CD14-positive monocyte (primary cell): ENCODE results near the gene EGFL8. TPM values are rescaled to one million over a fixed set of nuclear protein-coding genes. Genes with fewer than 3 reads are reported as not detected.

ENCODE experiments used
- DNase-seq, 3 donors: peaks; one replicate each; pipeline ENCODE4 v3.0.0-alpha.2; 2011 to 2022
- H2AFZ ChIP-seq: 2 replicates; pipeline ENCODE4 v1.6.0; 2012; ENCODE audit warnings: mild to moderate bottlenecking, low read depth, low read length, inconsistent platforms; ENCODE audit not compliant: insufficient read depth, poor library complexity, severe bottlenecking
- H3K27ac ChIP-seq, 2 donors: 1 replicate in 1 of 2; 2 replicates in 1 of 2; pipeline ENCODE4 v1.5.1; 2012 to 2013; ENCODE audit warnings: low read length in 2 of 2, control low read depth in 1 of 2, inconsistent platforms in 1 of 2, low read depth in 1 of 2, mild to moderate bottlenecking in 1 of 2
- H3K27me3 ChIP-seq, 2 donors: one replicate each; pipeline versions ENCODE4 v1.6.0 to v1.6.1; 2011 to 2013; ENCODE audit warnings: low read length in 2 of 2; ENCODE audit not compliant: control insufficient read depth in 2 of 2, insufficient read depth in 2 of 2
- H3K36me3 ChIP-seq, 2 donors: replicated peaks in 1 of 2; 1 replicate in 1 of 2; 2 replicates in 1 of 2; pipeline versions ENCODE4 v1.5.1 to v1.6.1; 2012 to 2013; ENCODE audit warnings: low read length in 2 of 2, control low read depth in 1 of 2, inconsistent platforms in 1 of 2, mild to moderate bottlenecking in 1 of 2; ENCODE audit not compliant: insufficient read depth in 2 of 2, control insufficient read depth in 1 of 2
- H3K4me1 ChIP-seq, 2 donors: 1 replicate in 1 of 2; 2 replicates in 1 of 2; pipeline versions ENCODE4 v1.5.1 to v1.6.1; 2012 to 2013; ENCODE audit warnings: low read length in 2 of 2, control low read depth in 1 of 2, inconsistent platforms in 1 of 2, mild to moderate bottlenecking in 1 of 2, moderate library complexity in 1 of 2; ENCODE audit not compliant: insufficient read depth in 2 of 2, control insufficient read depth in 1 of 2
- H3K4me2 ChIP-seq: replicated peaks from 2 replicates; pipeline ENCODE3; 2012; ENCODE audit warnings: low read length, moderate library complexity, mild to moderate bottlenecking; ENCODE audit not compliant: poor library complexity, severe bottlenecking; ENCODE audit errors: extremely low read depth
- H3K4me3 ChIP-seq, 3 experiments: fragments of 200-600 bp in 1 of 3; sonication (generic) in 1 of 3; replicated peaks in 1 of 3; 1 replicate in 2 of 3; 2 replicates in 1 of 3; pipeline ENCODE4 v1.5.1; 2011 to 2013; ENCODE audit warnings: low read length in 3 of 3, mild to moderate bottlenecking in 3 of 3, control low read depth in 2 of 3, low read depth in 2 of 3, inconsistent platforms in 1 of 3, moderate library complexity in 1 of 3
- H3K79me2 ChIP-seq: 2 replicates; pipeline ENCODE4 v1.6.0; 2012; ENCODE audit warnings: mild to moderate bottlenecking, control low read depth, inconsistent platforms, low read length, moderate library complexity; ENCODE audit not compliant: insufficient read depth
- H3K9ac ChIP-seq: 2 replicates; pipeline ENCODE4 v1.6.0; 2017; ENCODE audit warnings: low read length, mild to moderate bottlenecking; ENCODE audit not compliant: insufficient read depth, poor library complexity, severe bottlenecking
- H3K9me3 ChIP-seq, 2 donors: replicated peaks in 1 of 2; 1 replicate in 1 of 2; 2 replicates in 1 of 2; pipeline versions ENCODE4 v1.5.1 to v1.6.1; 2012 to 2013; ENCODE audit warnings: low read length in 2 of 2, control low read depth in 1 of 2; ENCODE audit not compliant: control insufficient read depth in 1 of 2, insufficient read depth in 1 of 2
- H4K20me1 ChIP-seq: 2 replicates; pipeline ENCODE4 v1.6.0; 2012; ENCODE audit warnings: mild to moderate bottlenecking, low read length, control low read depth, moderate library complexity; ENCODE audit not compliant: insufficient read depth
- H3K27ac Mint-ChIP-seq, 7 donors: one replicate each; pipeline ENCODE4 v1.8.0; 2020; ENCODE audit warnings: mild to moderate bottlenecking in 7 of 7, mixed read lengths in 7 of 7, moderate library complexity in 6 of 7, inconsistent platforms in 2 of 7
- H3K27me3 Mint-ChIP-seq, 3 donors: one replicate each; pipeline ENCODE4 v1.8.0; 2021 to 2022; ENCODE audit warnings: low read depth in 3 of 3, mild to moderate bottlenecking in 3 of 3, mixed read lengths in 3 of 3, moderate library complexity in 3 of 3, inconsistent platforms in 1 of 3
- H3K36me3 Mint-ChIP-seq, 2 donors: one replicate each; pipeline ENCODE4 v1.8.0; 2020; ENCODE audit warnings: mixed read lengths in 2 of 2, inconsistent platforms in 1 of 2, mild to moderate bottlenecking in 1 of 2
- H3K4me1 Mint-ChIP-seq: one replicate; pipeline ENCODE4 v1.8.0; 2020; ENCODE audit warnings: mild to moderate bottlenecking, mixed read lengths
- H3K4me3 Mint-ChIP-seq, 2 donors: one replicate each; pipeline ENCODE4 v1.8.0; 2020; ENCODE audit warnings: mild to moderate bottlenecking in 2 of 2, mixed read lengths in 2 of 2, moderate library complexity in 1 of 2
- H3K9me3 Mint-ChIP-seq, 7 donors: one replicate each; pipeline ENCODE4 v1.8.0; 2020 to 2022; ENCODE audit warnings: mixed read lengths in 7 of 7, mild to moderate bottlenecking in 6 of 7, moderate library complexity in 6 of 7, inconsistent platforms in 2 of 7
- CTCF ChIP-seq: fragments of 200-600 bp; IDR thresholded peaks from one replicate; pipeline ENCODE4 v1.8.0; 2022; ENCODE audit warnings: antibody characterized with exemption, mild to moderate bottlenecking
- WGBS: methylation state at CpG from one replicate; pipeline ENCODE4 v1.1.5; 2013; ENCODE audit warnings: missing lambda C conversion rate; ENCODE audit not compliant: insufficient coverage; 5-methylcytosine and 5-hydroxymethylcytosine counted together
- intact Hi-C, 2 donors: fragments of 100-400 bp; cut with micrococcal nuclease; formaldehyde crosslinking; loops; one replicate each; pipeline versions ENCODE4 v1.15.0 to v1.15.1; 2023
- polyA plus RNA-seq, 3 donors: library from polyadenylated mRNA; depleted of rRNA in 1 of 3; unstranded in 2 of 3; stranded (reverse) in 1 of 3; fragments of 300-500 nt in 2 of 3; fragments of >200 nt in 1 of 3; fragmentation: Illumina TruSeq in 2 of 3; gene quantifications; 1 replicate in 2 of 3; 2 replicates in 1 of 3; pipeline ENCODE4 v1.2.3, GENCODE V29; 2012 to 2021

EGFL8 gene
- polyA plus RNA-seq, 3 donors: 0.22 to 1.8 TPM; not detected in 1

- peaks cover 0 to 10% (median 2%) of the 10 kb centered on the region in 3 donors for H3K27me3 Mint-ChIP-seq
- intact Hi-C loops: loop anchor here (1.0 to 5.0 kb wide), 4 partner anchors 17 to 78 kb away; partner anchors contain the start of genes RNF5 (in 2 of the 2) and FKBPL (in 1 of the 2)
Measured at GRCh38 chr6:32195652-32195901, 31.2 kb downstream of the EGFL8 start.

More at GRCh38 chr6:32195652-32195901, 31.2 kb downstream of the EGFL8 start:
- 0% methylated on average over 25 of the region's 25 CpGs for WGBS
- Mint-ChIP-seq H3K4me1 (peaks cover 56% of the 10 kb centered on the region), H3K9me3 (peaks cover 0 to 3% (median 0%) of the 10 kb centered on the region in 7 donors), H3K4me3 (peak overlapping the region in 1 of 2 donors; percentile 84), H3K36me3 (peaks cover 6 to 8% of the 10 kb centered on the region in 2 donors), H3K27ac (peak overlapping the region; percentile 98 to 100 (median 100))
- peak; percentile 100 for DNase-seq
- peaks cover 53 to 62% of the 10 kb centered on the region in 2 donors for H3K4me1 ChIP-seq
- H3K9me3 ChIP-seq: no peaks in the 10 kb centered on the region
- H3K9ac ChIP-seq: peak overlapping the region; percentile 98
- TF ChIP-seq CTCF: no peak
- H2AFZ ChIP-seq: no peak overlapping the region
- H3K27ac ChIP-seq: peak overlapping the region; percentile 98 to 99
- H3K4me3 ChIP-seq: peak overlapping the region in 2 of 3 experiments; percentile 46 to 98
- H3K4me2 ChIP-seq: peak overlapping the region; percentile 90
- H3K36me3 ChIP-seq: peaks cover 0 to 7% of the 10 kb centered on the region in 2 donors
- peaks cover 43% of the 10 kb centered on the region for H3K79me2 ChIP-seq
- no peaks in the 10 kb centered on the region for H4K20me1 ChIP-seq
- H3K27me3 ChIP-seq: no peaks in the 10 kb centered on the region
